ENCODE results near the gene FAM25G.
"Not testable (repeated sequence)": the region's sequence is repeated elsewhere in the genome, so short reads cannot be mapped to it uniquely, and the experiment has no call there.

DNA sequence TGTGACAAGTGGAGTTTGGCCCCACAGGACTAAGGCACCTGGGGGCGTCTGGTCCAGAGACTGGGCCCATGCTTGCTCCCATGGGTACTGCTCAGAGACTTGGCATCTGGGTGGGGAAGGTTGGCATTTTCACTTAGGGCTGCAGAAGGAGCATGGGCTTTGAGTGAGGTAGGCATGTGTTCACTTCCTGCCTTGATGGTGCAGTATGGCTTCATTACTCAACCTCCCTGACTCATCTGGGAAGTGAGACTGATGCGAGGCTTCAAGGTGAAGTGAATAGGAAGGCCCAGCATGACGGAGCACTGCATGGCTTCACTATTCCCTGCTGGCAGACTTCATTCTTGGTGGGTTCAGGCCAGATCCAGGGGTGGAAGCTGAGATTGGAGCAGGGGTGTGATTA, 18.9 kb downstream of the FAM25G start:
- TF ChIP-seq POLR2AphosphoS5 (IDR thresholded peaks at IDR 0.05; ENCODE audit: low read depth), result not testable (repeated sequence)
- TF ChIP-seq, protein P1, sequence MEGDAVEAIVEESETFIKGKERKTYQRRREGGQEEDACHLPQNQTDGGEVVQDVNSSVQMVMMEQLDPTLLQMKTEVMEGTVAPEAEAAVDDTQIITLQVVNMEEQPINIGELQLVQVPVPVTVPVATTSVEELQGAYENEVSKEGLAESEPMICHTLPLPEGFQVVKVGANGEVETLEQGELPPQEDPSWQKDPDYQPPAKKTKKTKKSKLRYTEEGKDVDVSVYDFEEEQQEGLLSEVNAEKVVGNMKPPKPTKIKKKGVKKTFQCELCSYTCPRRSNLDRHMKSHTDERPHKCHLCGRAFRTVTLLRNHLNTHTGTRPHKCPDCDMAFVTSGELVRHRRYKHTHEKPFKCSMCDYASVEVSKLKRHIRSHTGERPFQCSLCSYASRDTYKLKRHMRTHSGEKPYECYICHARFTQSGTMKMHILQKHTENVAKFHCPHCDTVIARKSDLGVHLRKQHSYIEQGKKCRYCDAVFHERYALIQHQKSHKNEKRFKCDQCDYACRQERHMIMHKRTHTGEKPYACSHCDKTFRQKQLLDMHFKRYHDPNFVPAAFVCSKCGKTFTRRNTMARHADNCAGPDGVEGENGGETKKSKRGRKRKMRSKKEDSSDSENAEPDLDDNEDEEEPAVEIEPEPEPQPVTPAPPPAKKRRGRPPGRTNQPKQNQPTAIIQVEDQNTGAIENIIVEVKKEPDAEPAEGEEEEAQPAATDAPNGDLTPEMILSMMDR (IDR thresholded peaks at IDR 0.05; ENCODE audit: insufficient read depth, low read length), result not testable (repeated sequence)
